ENCODE measurements around the gene MCF2L.

The MCF2L gene

GRCh38 chr13:113086031-113086750, 117.2 kb downstream of the MCF2L start:
- DNase-seq, result no peak

- DNase-seq, result no peak
Observed at GRCh38 chr13:113086991-113087922, 118.2 kb downstream of the MCF2L start.

- DNase-seq, result no peak
Observed at GRCh38 chr13:113087923-113088690, 119.1 kb downstream of the MCF2L start.

GRCh38 chr13:113088691-113089020, 119.6 kb downstream of the MCF2L start:
- no peak for DNase-seq

GRCh38 chr13:113089693-113090414, 120.8 kb downstream of the MCF2L start:
- DNase-seq, result no peak

- no peak for DNase-seq
Observed at GRCh38 chr13:113090415-113090770, 121.4 kb downstream of the MCF2L start.

- DNase-seq, result no peak
Observed at GRCh38 chr13:113090806-113091205, 121.8 kb downstream of the MCF2L start.

GRCh38 chr13:113091211-113091771, 122.3 kb downstream of the MCF2L start:
- DNase-seq, result no peak

GRCh38 chr13:113091891-113092775, 123.1 kb downstream of the MCF2L start:
- no peak for DNase-seq

- no peak for DNase-seq
Observed at GRCh38 chr13:113092776-113093579, 124.0 kb downstream of the MCF2L start.

GRCh38 chr13:113093580-113094409, 124.8 kb downstream of the MCF2L start:
- DNase-seq, result no peak

- no peak for DNase-seq
Observed at GRCh38 chr13:113094410-113094800, 125.4 kb downstream of the MCF2L start.

GRCh38 chr13:113095146-113096051, 126.4 kb downstream of the MCF2L start:
- no peak for DNase-seq

GRCh38 chr13:113096052-113096744, 127.2 kb downstream of the MCF2L start:
- no peak for DNase-seq

- no peak for DNase-seq
Observed at GRCh38 chr13:113096745-113097305, 127.8 kb downstream of the MCF2L start.

- DNase-seq, result no peak
Observed at GRCh38 chr13:113097651-113098050, 128.6 kb downstream of the MCF2L start.

GRCh38 chr13:113098162-113098732, 129.2 kb downstream of the MCF2L start:
- no peak for DNase-seq
